Uterus (tissue), 4 donors: ENCODE data around the gene HDGFL2. TPM values are rescaled to one million over a fixed set of nuclear protein-coding genes. Genes with fewer than 3 reads are reported as not detected.

Experiments used
- DNase-seq, 2 donors: peaks; one replicate each; pipeline ENCODE4 v3.0.0-alpha.2; 2019 to 2020
- H3K27ac ChIP-seq, 2 donors: fragments of 200-600 bp; sonication (generic); 1 replicate in 1 of 2; 2 replicates in 1 of 2; pipeline ENCODE4 v1.5.1; 2016 to 2018
- H3K27me3 ChIP-seq, 2 donors: fragments of 200-600 bp; sonication (generic); one replicate each; pipeline ENCODE4 v1.5.1; 2018 to 2019; ENCODE audit warnings: control low read depth in 1 of 2
- H3K36me3 ChIP-seq, 2 donors: fragments of 200-600 bp; sonication (generic); one replicate each; pipeline ENCODE4 v1.5.1; 2019; ENCODE audit warnings: control low read depth in 1 of 2
- H3K4me1 ChIP-seq, 2 donors: fragments of 200-600 bp; sonication (generic); one replicate each; pipeline ENCODE4 v1.5.1; 2018 to 2019; ENCODE audit warnings: control low read depth in 1 of 2
- H3K4me3 ChIP-seq, 2 donors: fragments of 200-600 bp; sonication (generic); 1 replicate in 1 of 2; 2 replicates in 1 of 2; pipeline ENCODE4 v1.5.1; 2018 to 2019; ENCODE audit warnings: mild to moderate bottlenecking in 1 of 2
- H3K9me3 ChIP-seq, 2 donors: fragments of 200-600 bp; sonication (generic); one replicate each; pipeline ENCODE4 v1.5.1; 2019; ENCODE audit warnings: control low read depth in 1 of 2
- POLR2A ChIP-seq, 2 donors: fragments of 450-650 bp; IDR thresholded peaks; one replicate each; pipeline ENCODE4 v1.6.1; 2016; ENCODE audit warnings: antibody characterized with exemption in 2 of 2, mild to moderate bottlenecking in 1 of 2, moderate library complexity in 1 of 2
- intact Hi-C: fragments of 100-400 bp; cut with DNase I; formaldehyde crosslinking; loops from one replicate; pipeline ENCODE4 v1.15.1; 2023; ENCODE audit warnings: low total_unique reads
- total RNA-seq, 4 donors: library from RNA; depleted of rRNA in 3 of 4; stranded (reverse); fragments of >200 nt in 3 of 4; gene quantifications; one replicate each; pipeline versions ENCODE4 v1.1.0 to v1.2.4, GENCODE V29; 2014 to 2023
- TF ChIP-seq, protein P1 (sequence below), 4 experiments: fragments of 200-600 bp in 2 of 4; fragments of 450-650 bp in 2 of 4; sonication (generic) in 2 of 4; IDR thresholded peaks; one replicate each; pipeline ENCODE4 v1.5.1; 2016 to 2019; ENCODE audit warnings: antibody characterized with exemption in 4 of 4, mild to moderate bottlenecking in 2 of 4, moderate library complexity in 1 of 4
- donor health status: DM: yes; HTN: yes; CAD: no.

Gene HDGFL2
- total RNA-seq, 4 donors from 2014 or later: 8.5 to 65.8 (median 34.8) TPM

DNA sequence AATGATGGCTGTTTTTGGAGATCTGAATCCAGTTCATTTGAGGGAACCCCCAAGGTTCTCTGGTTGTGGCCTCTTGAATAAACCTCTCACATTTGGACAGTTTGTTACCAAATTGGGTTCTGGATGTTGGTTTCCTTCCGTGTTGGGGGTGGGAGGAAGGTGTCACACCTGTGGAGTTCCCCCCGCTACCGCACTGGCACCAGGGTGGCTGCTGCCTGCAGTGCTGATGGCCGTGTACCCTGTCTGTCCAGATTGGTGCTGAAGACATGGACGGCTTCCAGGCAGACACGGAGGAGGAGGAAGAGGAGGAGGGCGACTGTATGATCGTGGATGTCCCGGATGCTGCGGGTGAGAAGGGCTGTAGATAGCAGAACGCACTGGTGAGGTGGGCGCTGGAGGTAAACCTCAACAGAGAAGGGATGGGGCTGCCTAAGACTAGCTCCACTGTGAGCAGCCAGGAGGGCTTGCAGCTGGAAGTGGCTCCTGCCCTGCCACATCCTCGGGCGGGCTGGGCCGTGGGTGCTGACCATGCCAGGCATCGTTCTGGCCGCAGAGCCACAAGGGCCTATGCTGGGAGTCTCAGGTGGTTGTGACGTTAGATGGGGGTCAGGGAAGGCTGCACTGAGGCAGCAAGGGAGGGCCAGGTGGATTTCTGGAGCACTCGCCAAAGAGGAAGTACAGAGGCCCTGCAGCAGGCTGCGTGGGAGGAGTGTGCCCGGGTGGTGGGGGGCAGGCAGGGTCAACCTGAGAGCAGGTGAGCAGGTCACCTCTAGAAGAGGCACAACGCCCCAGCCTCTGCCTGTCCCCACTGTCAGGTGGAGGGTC lies 29.9 kb upstream of the HDGFL2 start:
- no peaks in the 10 kb centered on the region for H3K36me3 ChIP-seq
- no peak overlapping the region for H3K4me3 ChIP-seq
- intact Hi-C loops: no loop called here
- no peak overlapping the region for H3K27ac ChIP-seq
- H3K9me3 ChIP-seq: no peaks in the 10 kb centered on the region
- no peaks in the 10 kb centered on the region for H3K4me1 ChIP-seq
- H3K27me3 ChIP-seq: no peaks in the 10 kb centered on the region
- no peak for DNase-seq
- TF ChIP-seq, protein P1, sequence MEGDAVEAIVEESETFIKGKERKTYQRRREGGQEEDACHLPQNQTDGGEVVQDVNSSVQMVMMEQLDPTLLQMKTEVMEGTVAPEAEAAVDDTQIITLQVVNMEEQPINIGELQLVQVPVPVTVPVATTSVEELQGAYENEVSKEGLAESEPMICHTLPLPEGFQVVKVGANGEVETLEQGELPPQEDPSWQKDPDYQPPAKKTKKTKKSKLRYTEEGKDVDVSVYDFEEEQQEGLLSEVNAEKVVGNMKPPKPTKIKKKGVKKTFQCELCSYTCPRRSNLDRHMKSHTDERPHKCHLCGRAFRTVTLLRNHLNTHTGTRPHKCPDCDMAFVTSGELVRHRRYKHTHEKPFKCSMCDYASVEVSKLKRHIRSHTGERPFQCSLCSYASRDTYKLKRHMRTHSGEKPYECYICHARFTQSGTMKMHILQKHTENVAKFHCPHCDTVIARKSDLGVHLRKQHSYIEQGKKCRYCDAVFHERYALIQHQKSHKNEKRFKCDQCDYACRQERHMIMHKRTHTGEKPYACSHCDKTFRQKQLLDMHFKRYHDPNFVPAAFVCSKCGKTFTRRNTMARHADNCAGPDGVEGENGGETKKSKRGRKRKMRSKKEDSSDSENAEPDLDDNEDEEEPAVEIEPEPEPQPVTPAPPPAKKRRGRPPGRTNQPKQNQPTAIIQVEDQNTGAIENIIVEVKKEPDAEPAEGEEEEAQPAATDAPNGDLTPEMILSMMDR (IDR thresholded peaks at IDR 0.05): no peak
- no peak for TF ChIP-seq POLR2A (IDR thresholded peaks at IDR 0.05)

DNA sequence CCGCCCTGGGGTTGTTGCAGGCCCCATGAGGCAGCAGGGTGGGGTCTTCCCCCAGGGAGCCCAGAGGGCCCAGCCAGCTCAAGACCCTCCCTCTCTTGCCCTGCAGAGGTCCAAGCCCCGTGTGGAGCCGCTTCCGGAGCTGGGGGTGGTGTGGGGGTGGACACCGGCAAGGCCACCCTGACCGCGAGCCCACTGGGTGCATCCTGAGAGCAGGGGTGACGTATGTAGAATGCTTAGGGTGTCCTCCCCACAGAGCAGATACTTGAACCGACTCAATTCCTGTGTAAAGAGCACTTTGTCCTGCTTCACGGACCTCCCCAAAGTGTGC lies 29.3 kb upstream of the HDGFL2 start:
- Histone ChIP-seq H3K4me3 (no peak overlapping the region), H3K27me3 (no peaks in the 10 kb centered on the region), H3K36me3 (no peaks in the 10 kb centered on the region), H3K4me1 (no peaks in the 10 kb centered on the region), H3K9me3 (no peaks in the 10 kb centered on the region), H3K27ac (no peak overlapping the region)
- intact Hi-C loops: no loop called here
- TF ChIP-seq, protein P1 (IDR thresholded peaks at IDR 0.05): no peak
- TF ChIP-seq POLR2A (IDR thresholded peaks at IDR 0.05): no peak
- DNase-seq: no peak

DNA sequence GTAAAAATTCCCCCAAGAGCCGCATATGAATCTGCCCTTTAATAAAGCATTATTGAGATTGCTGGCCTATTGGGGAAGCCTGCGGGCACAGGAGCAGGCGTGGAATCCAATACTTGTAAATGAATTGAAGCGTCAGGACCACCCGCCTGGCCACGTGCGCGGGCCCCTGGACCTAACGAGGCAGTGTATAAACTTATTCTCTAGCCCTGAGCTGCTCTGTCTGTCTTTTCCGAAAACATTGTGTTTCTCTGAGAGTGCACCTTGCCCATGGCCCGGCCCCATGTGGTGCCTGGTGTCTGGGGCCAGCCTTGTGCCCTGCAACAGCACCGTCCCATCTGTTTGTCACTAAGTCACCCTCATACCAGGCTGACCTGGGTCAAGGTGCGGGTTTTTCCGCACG lies 28.9 kb upstream of the HDGFL2 start:
- Histone ChIP-seq H3K27me3 (no peaks in the 10 kb centered on the region), H3K4me3 (no peak overlapping the region), H3K27ac (no peak overlapping the region), H3K36me3 (no peaks in the 10 kb centered on the region), H3K4me1 (no peaks in the 10 kb centered on the region), H3K9me3 (no peaks in the 10 kb centered on the region)
- DNase-seq: no peak
- intact Hi-C loops: no loop called here
- no peak for TF ChIP-seq POLR2A (IDR thresholded peaks at IDR 0.05)
- TF ChIP-seq, protein P1 (IDR thresholded peaks at IDR 0.05): no peak

DNA sequence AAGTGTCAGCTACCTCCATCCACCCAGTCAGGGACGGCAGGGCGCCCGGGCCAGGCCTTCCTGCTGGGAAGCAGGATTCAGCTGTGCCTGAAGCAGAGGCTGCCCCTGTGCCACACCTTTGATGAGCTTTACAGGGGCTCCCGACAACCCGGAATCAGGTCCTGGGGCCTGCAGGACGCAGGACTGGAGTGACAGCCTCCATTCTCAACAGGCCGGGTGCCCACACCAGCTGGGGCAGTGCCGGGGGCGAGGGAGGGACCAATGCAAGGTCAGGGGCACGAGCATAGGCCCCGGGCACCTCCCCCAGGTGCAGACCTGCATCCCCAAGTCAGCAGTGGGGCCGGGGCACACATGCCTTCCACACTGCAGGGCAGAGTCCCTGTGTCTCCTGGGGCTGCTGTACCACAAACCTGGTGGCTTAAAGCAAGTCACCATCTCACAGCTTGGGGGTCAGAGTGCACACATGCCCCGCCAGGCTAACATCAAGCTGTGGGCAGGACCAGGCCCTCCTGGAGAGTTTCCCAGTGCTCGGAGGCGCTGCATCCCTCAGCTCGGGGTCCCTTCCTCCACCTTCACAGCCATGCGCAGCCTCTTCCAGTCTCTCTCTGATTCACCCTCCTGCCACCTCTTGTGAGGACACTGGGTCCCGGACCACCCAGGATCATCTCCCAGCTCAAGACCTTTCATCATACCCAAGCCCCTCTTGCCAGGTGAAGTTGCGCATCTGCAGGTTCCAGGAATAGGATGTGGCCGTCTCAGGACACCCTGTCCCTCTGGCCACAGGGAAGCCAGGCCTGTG lies 27.9 kb upstream of the HDGFL2 start:
- TF ChIP-seq, protein P1 (IDR thresholded peaks at IDR 0.05): no peak
- TF ChIP-seq POLR2A (IDR thresholded peaks at IDR 0.05): no peak
- DNase-seq: no peak
- no peaks in the 10 kb centered on the region for H3K36me3 ChIP-seq
- no peaks in the 10 kb centered on the region for H3K9me3 ChIP-seq
- no peak overlapping the region for H3K27ac ChIP-seq
- intact Hi-C loops: no loop called here
- no peaks in the 10 kb centered on the region for H3K27me3 ChIP-seq
- no peaks in the 10 kb centered on the region for H3K4me1 ChIP-seq
- H3K4me3 ChIP-seq: no peak overlapping the region
